GM21381 (cell line): Measurements from ENCODE around the gene ACSL5.
"Not testable (repeated sequence)": the region's sequence is repeated elsewhere in the genome, so short reads cannot be mapped to it uniquely, and the experiment has no call there.

Experiments
- ATAC-seq: cut with Tn5 transposase; IDR thresholded peaks from one replicate; pipeline ENCODE4 v1.9.1; 2021; ENCODE audit warnings: mild to moderate bottlenecking, moderate library complexity; ENCODE audit not compliant: unreplicated experiment

The ACSL5 gene

DNA sequence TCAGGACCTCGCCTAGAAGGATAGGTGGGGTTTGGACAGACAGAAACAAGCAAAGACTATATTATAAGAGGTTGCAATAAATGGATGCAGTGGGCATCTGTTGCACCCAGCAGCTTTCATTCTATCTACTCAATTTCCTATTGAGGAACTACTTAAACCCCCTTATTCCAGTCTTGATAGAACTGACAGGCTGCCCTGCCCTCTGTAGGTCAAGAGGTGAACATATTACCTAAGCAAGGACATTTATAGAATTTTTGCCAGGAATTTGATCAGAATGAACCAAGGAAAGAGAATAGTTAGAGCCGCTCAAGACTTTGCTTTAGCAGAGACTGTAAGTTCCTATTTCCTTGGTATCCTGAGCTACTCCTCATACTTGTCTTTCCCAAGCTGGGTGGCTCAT is 82.6 kb downstream of the ACSL5 start:
- no peak for ATAC-seq

- ATAC-seq = no peak
Observed at GRCh38 chr10:112460366-112460765, 86.5 kb downstream of the ACSL5 start.

- no peak for ATAC-seq
Observed at GRCh38 chr10:112461029-112461887, 87.3 kb downstream of the ACSL5 start.

- not testable (repeated sequence) for ATAC-seq
Observed at GRCh38 chr10:112464074-112464473, 90.2 kb downstream of the ACSL5 start.

GRCh38 chr10:112465299-112465883 is 91.5 kb downstream of the ACSL5 start:
- no peak for ATAC-seq

DNA sequence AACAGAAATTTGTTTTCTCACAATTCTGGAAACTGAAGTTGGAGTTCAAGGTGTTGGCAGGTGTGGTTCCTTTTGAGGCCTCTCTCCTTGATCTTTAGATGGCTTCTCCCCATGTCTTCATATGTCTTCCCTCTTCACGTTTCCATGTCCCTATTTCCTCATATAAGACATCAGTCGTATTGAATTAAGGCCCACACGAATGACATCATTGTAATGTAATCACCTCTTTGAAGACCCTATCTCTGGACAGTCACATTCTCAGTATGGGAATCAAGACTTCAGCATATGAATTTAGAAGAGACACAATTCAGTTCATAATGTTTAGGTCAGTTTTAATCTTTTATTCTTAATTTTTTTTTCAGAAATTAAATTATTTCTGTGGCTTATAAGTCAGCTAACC is 92.9 kb downstream of the ACSL5 start:
- ATAC-seq = no peak

GRCh38 chr10:112467541-112468075 is 93.7 kb downstream of the ACSL5 start:
- no peak for ATAC-seq

- peak; percentile 76 for ATAC-seq
Observed at GRCh38 chr10:112471878-112472487, 98.1 kb downstream of the ACSL5 start.

DNA sequence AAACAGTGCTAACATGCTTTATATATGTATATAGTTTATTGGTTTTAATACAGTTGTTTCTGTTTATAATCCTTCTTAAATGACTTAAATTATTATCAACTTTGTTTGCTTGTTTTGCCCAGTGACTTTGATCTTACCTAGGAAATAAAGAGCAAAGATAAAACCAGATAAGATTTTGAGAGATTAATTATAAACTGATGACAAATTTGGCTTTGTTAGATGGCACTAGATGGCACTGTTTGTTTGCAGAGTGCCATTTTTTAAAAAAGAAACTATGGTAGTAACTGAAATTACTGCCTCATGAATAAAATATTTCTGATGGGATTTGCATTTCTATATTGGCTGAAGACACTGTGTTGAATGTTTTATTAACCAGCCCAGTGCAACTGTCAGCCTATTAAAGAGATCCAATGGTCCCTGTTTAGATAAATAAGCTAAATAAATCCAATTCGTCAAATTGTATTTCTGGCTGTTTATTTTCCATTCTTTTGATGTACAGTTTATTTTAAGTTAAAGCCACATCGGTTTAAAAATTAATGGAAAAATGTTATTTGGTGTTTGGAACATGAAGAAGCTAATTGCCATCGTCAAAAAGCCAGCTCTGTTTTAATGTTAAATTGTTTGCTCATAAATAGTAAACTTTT is 101.8 kb downstream of the ACSL5 start:
- ATAC-seq = no peak
